ENCODE measurements around the gene AP5S1.
"Not testable (repeated sequence)": the region's sequence is repeated elsewhere in the genome, so short reads cannot be mapped to it uniquely, and the experiment has no call there.

Gene AP5S1

DNA sequence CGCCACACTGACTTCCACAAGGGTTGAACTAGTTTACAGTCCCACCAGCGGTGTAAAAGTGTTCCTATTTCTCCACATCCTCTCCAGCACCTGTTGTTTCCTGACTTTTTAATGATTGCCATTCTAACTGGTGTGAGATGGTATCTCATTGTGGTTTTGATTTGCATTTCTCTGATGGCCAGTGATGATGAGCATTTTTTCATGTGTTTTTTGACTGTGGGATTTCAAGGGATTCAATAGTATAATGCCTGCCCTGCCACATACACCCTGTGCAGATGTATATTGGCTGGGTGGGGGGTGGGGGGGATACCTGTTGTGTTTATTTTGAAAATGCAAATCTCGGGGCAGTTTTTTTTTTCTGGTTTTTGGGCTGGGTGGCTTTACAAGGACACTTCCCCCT, 26.2 kb upstream of the AP5S1 start:
- DNase-seq (ENCODE audit: low read depth in 2 of 2), result not testable (repeated sequence)

DNA sequence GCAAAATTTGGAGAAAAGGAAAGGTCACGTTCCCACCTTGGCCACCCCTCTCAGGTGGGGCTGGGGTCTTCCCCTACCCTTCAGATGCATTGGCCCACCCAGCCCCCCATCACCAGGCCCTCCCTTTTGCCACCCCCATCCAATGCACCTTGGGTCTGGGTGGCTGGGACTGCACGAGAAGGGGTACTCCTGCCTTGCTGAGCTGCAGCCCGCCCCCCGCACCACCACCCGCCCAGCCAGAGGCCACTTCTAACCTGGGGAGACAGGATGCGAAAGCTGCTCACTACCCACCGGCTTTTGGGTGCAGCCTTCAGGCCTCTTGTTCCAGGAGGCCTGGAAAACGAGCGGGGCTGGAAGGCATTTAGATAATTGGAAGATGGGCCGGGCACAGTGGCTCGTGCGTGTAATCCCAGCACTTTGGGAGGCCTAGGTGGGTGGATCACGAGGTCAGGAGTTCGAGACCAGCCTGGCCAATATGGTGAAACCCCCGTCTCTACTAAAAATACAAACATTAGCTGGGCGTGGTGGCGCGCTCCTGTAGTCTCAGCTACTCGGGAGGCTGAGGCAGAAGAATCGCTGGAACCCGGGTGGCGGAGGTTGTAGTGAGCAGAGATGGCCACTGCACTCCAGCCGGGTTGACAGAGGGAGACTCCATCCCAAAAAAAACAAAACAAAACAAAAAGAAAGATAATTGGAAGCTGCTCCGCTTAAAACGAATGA, 25.5 kb upstream of the AP5S1 start:
- DNase-seq (ENCODE audit: low read depth in 2 of 2), result no peak

DNA sequence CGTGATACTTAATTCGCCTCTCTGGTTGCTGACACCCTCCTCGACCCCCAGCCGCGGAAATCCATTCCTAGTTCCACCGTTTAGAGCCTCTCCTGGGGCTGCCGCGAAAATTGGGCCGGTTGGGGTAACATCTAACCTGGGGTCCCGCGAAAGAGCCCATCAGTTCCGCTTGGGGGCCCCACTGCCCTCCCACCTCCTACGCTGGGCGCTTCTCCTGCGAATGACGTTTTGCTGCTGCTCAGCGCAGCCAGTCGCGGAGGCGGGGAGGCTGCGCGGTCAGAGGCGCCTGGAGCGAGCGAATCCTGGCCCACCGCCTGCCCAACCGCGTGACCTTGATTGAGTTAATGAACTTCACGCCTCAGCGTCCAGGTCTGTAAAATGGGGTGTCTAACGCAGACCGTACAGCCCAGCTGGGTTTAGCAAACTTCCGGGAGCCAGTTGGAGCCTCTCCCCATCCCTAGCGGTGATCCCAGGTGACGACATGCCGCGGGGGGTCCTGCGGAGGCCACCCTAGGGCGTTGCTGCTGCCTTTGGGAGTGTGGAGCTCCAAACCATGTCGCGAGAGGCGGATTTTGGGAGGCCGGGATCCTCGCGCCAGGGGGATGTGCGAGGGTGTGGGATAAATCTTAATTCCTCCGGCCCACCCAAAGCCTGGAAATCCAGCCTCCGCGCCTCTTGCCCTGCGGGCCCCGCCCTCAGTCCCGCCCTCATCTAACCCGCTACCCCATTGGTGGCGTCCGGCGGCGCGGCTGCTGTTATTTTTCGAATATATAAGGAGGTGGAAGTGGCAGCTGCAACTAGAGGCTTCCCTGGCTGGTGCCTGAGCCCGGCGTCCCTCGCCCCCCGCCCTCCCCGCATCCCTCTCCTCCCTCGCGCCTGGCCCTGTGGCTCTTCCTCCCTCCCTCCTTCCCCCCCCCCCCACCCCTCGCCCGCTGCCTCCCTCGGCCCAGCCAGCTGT, 24.6 kb upstream of the AP5S1 start, which contains the start of gene CDC25B:
CDC25B (plus strand) TSS at position 800 of the 958 bp plus-strand sequence. CDS start 222 bp downstream, outside the sequence.
- peak; percentile 84 to 89 for DNase-seq (ENCODE audit: low read depth in 2 of 2)

DNA sequence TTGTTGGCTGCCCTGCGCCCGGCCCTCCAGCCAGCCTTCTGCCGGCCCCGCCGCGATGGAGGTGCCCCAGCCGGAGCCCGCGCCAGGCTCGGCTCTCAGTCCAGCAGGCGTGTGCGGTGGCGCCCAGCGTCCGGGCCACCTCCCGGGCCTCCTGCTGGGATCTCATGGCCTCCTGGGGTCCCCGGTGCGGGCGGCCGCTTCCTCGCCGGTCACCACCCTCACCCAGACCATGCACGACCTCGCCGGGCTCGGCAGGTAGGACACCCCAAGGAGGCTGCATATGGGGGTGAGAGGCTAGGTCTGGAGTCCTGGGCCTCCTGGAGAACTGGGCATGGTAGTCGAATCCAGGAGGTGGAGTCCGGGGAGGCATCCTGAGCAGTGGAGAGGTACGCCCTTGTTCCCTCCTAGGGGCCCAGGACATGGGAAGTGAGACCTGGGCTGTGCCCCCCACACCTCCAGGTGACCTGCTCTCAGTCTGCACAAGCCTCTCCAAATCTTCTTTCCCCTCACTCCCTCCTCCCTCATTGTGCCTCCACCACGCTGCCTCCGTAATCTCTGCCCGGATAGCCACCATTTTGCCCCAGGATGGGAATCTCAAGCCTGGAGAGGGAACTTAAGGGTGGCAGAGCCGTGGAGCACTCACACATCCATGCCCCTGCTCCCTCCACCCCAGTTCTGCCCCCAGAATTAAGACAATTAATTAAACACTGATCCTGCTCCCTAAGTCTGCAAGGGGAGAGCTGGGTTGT, 23.7 kb upstream of the AP5S1 start:
- no peak for DNase-seq (ENCODE audit: low read depth in 2 of 2)

DNA sequence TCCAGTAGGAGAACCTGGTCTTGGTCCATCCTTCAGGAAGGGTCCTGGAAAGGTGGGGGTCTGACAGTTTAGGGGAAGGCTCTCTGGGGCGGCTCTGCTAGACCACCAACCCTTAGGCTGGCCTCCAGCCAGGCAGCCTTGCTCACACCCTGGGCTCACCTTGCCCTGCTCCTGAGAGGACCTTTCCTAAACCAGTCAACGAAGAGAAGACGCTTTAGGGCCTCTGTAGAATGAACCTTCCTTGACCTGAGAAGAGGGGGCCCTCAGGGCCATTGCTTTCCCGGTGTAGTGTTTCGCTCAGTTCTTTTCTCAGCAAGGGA, 23.2 kb upstream of the AP5S1 start:
- no peak for DNase-seq (ENCODE audit: low read depth in 2 of 2)

DNA sequence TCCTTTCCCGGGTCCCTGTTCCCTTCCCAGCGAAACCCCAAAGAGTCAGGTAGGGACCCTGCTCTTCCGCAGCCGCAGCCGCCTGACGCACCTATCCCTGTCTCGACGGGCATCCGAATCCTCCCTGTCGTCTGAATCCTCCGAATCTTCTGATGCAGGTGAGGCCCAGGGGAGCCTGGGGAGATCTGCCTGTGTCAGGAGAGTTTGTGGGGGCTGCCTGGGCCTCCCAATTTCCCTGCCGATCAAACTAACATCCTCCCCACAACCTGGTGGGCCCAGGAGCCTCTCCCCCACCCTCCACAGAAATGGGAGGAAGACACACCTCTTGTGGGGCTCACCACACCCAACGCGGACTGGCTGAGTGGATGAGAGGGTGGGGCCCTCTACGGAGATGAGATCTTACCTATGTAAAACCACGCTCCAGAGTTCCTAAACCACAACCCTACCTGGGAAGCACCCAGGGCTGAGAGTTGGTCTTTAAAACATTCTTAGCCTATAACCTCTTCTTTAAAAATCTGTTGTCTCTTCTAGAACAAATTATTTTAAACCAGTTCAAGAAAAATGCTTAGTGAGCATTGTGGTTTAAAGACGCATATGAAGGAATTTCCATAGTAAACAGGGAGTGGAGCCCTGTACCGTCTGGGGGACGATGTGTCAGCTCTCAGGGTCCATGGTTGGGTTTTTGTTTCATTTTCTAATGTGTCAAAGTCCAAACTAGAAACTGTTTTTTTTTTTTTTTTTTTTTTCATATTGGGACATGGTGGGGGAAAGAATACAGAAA, 22.6 kb upstream of the AP5S1 start:
- DNase-seq (ENCODE audit: low read depth in 2 of 2), result peak in 1 of 2 donors; percentile 44

DNA sequence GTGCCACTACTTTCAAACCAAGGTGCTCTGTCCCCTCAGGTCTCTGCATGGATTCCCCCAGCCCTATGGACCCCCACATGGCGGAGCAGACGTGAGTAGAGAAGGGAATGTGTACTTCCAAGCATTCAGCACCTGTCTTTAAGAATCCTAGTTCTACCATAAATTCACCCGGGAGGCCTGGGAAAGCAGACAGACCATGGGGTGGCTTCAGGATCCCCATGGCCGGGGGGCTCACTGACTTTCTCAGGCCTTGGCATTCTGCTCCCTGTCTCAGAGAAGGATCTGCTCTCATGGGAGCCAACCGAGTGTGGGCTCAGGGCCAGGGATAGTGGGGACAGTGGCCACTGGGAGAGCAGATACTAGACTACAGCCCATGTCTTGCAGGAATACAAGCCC, 22.0 kb upstream of the AP5S1 start:
- DNase-seq (ENCODE audit: low read depth in 2 of 2), result no peak

DNA sequence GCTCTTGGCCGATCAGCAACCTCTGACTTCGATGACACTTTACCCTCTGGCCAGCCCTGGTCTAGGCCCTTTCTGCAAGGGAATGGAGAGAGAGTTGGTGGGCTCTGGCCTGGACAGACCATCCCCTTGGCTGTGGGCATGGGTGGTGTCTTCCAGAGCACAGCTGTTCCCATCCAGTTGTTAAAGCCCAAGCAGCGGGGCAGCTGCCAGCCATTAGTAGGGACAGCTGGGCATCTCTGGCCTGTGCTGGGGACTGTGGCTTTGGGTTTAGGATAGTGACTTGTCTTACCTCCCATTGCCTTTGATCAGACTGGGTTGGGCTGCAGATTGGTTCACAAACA, 21.5 kb upstream of the AP5S1 start:
- DNase-seq (ENCODE audit: low read depth in 2 of 2), result no peak

DNA sequence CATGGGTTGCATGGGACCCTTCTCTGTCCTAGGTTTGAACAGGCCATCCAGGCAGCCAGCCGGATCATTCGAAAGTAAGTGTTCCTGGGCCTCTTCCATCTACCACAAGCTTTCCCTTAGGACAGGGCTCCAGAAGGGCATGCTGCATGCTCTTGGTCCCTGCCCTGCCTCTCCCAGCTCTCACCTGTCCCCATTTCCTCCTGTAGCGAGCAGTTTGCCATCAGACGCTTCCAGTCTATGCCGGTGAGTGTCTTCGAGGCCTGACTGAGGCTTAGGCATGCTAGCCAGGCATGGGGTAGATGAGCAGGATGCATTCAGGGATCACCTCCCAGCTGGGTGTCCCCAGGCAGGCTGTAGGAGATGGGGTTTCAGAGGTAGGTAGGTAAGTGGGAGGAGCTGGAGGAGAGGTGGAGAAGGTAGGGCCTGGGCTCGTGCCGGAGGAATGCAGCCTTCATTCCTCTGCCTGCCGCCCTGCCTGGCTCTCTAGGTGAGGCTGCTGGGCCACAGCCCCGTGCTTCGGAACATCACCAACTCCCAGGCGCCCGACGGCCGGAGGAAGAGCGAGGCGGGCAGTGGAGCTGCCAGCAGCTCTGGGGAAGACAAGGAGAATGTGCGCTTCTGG, 20.0 kb upstream of the AP5S1 start:
- DNase-seq (ENCODE audit: low read depth in 2 of 2), result no peak

DNA sequence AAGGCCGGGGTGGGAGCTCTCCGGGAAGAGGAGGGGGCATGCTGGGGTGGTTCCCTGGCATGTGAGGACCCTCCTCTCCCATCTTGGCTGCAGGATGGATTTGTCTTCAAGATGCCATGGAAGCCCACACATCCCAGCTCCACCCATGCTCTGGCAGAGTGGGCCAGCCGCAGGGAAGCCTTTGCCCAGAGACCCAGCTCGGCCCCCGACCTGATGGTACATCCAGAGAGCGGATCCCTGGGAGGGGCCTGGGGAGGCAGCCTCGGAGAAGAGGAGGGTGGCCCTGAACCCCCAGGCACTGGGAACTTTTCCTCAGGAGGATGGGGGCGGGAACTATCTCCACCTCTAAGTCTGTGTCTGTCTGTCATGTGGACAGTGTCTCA, 19.5 kb upstream of the AP5S1 start:
- DNase-seq (ENCODE audit: low read depth in 2 of 2), result no peak

DNA sequence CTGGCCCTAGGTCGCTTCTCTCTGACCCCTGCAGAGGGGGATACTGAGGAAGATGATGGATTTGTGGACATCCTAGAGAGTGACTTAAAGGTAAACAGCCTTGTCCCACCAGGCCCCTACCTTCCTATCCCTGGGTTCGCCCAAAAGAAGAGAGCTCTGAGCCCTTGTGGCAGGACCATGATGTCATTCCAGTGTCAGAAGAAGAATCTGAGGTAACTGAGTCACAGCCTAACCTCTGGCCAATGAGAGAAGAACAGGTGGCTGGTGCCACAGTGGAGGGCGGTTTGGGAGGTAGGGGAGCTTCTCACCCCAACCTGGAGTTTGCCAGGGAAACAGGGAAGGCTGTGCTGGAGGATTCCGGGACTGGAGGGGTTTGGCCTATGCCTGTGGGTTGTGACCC, 19.0 kb upstream of the AP5S1 start:
- DNase-seq (ENCODE audit: low read depth in 2 of 2), result no peak

DNA sequence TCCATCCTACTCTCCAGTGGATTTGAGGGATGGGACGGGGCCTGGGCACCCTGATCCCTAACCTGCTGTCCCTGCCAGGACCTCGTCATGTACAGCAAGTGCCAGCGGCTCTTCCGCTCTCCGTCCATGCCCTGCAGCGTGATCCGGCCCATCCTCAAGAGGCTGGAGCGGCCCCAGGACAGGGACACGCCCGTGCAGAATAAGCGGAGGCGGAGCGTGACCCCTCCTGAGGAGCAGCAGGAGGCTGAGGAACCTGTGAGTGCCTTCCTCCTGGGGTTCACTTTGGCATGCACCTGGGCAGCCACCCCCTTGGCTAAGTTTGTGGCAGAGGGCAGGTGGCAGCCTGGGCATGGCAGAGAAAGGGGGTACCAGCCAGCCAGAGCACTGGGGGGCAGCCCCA, 18.5 kb upstream of the AP5S1 start:
- no peak for DNase-seq (ENCODE audit: low read depth in 2 of 2)

DNA sequence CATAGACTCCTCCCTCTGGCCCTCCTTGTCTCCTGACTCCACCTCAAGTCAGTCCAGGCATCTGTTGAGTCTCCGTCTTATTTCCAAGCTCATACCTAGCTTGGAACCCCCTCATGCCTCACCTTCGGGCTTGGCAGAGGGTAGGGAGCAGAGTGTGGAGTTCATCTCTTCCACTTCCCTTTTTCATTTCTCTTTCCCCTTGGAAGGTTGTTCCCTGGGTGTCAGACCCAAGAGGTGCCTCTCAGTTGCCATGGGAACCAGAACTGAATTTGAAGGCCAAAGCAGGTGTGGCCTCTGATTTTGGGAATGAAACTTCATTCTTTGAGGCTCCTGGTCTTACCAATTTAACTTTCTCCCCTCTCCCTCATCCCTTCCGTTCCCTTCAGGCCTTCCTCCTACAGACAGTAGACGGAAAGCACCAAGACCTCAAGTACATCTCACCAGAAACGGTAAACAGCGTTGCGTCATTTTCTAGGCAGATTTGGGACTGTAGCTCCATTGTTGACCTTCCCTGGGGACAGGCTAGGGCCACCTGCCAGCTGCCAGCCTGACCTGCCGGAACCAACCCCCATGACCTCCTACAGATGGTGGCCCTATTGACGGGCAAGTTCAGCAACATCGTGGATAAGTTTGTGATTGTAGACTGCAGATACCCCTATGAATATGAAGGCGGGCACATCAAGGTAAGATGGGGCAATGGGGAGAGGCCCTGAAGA, 17.7 kb upstream of the AP5S1 start:
- no peak for DNase-seq (ENCODE audit: low read depth in 2 of 2)

DNA sequence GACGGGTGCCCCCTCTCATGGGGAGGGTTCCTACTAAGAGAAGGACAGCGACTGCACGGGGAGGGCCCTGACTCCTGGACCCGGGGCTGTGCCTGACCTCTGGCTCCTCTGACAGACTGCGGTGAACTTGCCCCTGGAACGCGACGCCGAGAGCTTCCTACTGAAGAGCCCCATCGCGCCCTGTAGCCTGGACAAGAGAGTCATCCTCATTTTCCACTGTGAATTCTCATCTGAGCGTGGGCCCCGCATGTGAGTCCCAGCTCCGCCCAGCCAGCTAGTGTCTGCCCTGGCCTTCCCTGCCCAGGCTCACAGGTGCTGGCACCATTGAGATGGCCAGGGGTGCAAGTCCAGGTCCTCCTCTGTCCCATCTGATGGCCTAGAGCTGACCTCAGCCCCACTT, 17.1 kb upstream of the AP5S1 start:
- DNase-seq (ENCODE audit: low read depth in 2 of 2), result no peak

DNA sequence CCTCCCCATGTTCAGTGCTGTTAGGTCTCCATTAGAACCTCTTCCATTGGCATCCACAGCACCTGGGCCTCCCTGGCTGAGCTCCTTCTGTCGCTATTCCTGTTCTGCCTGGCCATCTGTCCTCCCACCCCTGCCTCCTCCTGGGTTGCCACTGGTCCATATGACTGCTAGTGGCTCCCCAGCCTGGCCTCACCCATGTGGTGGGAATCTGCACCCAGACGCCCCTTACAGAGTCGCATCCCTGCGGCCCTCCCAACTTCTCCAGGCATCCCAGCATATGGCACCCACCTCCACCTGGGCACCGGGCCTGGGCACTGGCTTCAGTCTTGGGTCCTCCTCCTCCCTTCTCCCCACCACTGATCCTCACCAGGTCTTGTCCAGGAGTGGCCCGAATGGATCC, 16.5 kb upstream of the AP5S1 start:
- DNase-seq (ENCODE audit: low read depth in 2 of 2), result no peak

DNA sequence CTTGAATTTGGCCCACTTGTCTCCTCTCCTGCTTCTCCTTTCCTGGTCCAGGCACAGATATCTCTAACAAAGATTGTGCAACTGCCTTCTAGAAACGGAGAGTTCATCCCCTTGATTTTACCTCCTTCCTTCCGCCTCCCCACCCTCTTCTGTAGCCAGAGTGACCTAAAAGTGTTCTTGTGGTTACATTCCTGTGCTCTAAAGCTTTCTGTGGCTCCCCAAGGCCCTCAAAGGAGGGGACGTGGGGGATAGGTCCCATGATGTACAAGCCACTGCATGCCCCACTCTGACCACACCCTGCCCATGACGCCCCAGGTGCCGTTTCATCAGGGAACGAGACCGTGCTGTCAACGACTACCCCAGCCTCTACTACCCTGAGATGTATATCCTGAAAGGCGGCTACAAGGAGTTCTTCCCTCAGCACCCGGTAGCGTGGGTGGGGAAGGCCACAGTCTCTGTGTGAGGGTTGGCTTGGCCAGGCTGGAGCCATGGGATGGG, 16.0 kb upstream of the AP5S1 start:
- no peak for DNase-seq (ENCODE audit: low read depth in 2 of 2)

DNA sequence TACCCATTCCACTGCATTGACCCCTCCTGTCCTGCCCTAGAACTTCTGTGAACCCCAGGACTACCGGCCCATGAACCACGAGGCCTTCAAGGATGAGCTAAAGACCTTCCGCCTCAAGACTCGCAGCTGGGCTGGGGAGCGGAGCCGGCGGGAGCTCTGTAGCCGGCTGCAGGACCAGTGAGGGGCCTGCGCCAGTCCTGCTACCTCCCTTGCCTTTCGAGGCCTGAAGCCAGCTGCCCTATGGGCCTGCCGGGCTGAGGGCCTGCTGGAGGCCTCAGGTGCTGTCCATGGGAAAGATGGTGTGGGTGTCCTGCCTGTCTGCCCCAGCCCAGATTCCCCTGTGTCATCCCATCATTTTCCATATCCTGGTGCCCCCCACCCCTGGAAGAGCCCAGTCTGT, 15.6 kb upstream of the AP5S1 start:
- DNase-seq (ENCODE audit: low read depth in 2 of 2), result no peak

DNA sequence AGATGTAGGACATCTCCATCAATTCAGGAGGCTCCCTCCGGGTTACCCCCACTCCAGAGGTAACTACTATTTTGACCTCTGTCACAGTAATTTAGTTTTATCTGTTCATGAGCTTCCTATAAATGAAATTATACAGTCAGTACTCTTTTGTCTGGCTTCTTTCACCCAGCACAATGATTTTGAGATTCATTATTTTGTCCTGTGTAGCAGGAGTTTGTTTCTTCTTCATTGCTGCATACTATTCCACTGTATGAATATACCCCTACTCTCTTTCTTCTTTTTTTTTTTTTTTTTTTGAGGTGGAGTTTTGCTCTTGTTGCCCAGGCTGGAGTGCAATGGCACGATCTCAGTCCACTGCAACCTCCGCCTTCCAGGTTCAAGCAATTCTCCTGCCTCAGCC, 11.8 kb upstream of the AP5S1 start:
- no peak for DNase-seq (ENCODE audit: low read depth in 2 of 2)

DNA sequence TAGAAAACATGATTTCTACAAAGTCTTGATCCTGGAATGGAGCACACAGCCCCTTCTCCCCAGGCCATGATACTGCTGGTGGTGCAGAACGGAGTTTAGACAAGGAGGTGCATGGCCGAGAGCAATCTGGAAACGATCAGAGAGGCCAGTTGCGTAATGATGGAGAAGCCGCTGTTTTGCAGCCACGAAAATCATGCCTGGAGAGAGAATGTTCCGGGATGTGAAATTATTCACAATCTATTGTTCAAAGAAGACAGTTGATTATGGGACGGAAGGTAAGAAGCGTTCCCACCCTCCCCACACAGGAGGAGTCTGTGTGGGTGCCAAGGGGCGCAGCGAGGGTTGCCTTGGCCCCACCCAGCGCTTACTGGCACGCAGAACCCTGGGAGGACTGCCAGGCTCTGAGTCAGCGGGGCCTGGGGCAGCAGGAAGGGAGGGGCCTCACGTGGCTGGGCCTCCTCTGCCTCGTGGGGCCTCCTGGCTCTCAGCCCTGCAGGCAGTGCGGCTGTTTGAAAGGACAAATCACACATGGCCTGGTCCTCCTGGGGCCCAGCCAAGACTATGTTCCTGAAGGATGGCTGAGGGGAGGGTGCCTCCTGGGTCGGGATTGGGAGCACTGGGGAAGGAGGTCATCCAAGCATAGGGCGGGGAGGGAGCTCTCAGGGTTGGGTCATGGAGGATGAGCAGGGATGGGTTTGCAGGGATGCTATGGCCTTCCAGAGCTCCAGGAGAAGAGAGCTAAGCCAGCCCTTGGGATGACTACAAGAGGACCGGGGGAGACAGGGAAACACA, 8.7 kb upstream of the AP5S1 start:
- DNase-seq (ENCODE audit: low read depth in 2 of 2), result peak; percentile 80 to 87

DNA sequence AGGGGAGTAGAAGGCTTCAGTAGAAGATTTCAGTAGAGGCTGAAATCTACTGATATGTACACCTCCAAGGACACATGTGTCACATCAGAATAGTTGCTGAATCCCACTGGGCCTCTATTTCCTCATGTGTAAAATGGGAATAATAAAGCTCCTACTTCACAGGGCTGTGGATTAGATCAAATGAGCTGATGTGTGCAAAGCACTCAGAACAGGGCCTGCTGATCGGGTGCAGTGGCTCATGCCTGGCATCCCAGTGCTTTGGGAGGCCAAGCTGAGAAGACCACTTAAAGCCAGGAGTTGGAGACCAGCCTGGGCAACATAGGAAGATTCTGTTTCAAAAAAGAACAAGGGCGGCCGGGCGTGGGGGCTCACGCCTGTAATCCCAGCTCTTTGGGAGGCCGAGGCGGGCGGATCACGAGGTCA, 8.1 kb upstream of the AP5S1 start:
- no peak for DNase-seq (ENCODE audit: low read depth in 2 of 2)
